ENCODE results near the gene PUM2.

DNA sequence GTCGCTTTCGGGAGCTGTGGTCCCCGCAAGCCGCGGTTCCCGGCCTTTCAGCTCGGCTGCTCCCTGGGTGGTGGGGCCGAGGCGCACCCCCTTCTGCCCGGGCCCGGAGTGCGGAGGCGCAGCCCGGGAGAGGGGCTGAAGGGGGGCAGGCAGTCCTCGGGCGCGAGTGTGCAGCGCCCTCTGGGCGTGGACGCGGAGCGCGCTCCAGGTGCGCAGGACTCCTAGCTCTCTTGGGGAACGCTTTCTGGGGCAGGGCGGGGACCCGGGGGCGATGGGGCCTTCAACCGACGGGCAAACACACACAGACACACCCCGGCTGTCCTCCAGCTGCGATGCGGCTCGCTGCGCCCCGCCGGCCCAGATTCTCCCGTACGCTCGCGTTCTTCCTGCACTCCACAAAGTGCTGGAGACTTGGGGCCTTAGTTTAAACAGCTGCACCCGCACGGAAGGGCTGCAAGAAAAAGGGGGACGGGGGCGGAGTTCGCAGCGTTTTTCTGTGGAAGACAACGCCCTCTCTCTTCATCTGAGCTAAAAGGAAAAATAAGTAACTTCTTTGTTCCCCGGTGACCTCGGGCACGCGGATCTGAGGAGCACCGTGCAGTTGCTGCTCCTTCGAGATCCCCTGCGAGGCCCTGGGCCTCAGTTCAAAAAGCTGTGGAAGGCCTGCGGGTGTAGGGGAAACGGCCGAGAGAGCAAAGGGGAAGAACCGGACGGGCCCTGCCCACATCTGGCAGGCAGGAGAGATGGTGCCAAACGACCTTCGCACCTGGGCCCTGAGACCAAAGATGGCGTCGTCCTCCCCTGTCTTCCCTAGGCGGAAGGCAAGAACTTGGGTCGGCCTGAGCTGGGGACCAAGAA lies 125.1 kb downstream of the PUM2 start:
- TF ChIP-seq POLR2A (IDR thresholded peaks at IDR 0.05; ENCODE audit: low read length) (no peak), GATA1 (IDR thresholded peaks at IDR 0.05; ENCODE audit: low read depth, low read length) (no peak)

Measured in erythroblast (primary cell).